ENCODE data around the gene USP17L15.
"Not testable (repeated sequence)": the region's sequence is repeated elsewhere in the genome, so short reads cannot be mapped to it uniquely, and the experiment has no call there.

- not testable (repeated sequence) for TF ChIP-seq CTCF (conservative IDR thresholded peaks at IDR 0.05 in 1 of 2, IDR thresholded peaks at IDR 0.05 in 1 of 2; ENCODE audit: extremely low read depth in 1 of 2, insufficient read depth in 1 of 2, low read depth in 1 of 2, low read length in 2 of 2); EZH2 (IDR thresholded peaks at IDR 0.05; ENCODE audit: borderline replicate concordance, low read length)
Measured at GRCh38 chr4:9267319-9267718, 33.1 kb downstream of the USP17L15 start, which contains the start of gene USP17L22.
